Mesendoderm (in vitro differentiated cells): ENCODE results near the gene TNNT3.

ENCODE experiments used
- DNase-seq: peaks from one replicate; pipeline ENCODE4 v3.0.0; 2013
- H2AK5ac ChIP-seq: 2 replicates; pipeline ENCODE4 v1.6.1; 2013; ENCODE audit warnings: low read length, inconsistent platforms
- H2BK120ac ChIP-seq: 2 replicates; pipeline ENCODE4 v1.6.1; 2013; ENCODE audit warnings: low read depth, mild to moderate bottlenecking, low read length, moderate library complexity, mixed read lengths
- H2BK15ac ChIP-seq: replicated peaks from 2 replicates; pipeline ENCODE4 v1.6.1; 2013; ENCODE audit warnings: low read depth, mild to moderate bottlenecking, moderate library complexity
- H2BK5ac ChIP-seq: 2 replicates; pipeline ENCODE4 v1.6.1; 2013; ENCODE audit warnings: low read length, inconsistent platforms
- H3K18ac ChIP-seq: 2 replicates; pipeline ENCODE4 v1.6.1; 2013; ENCODE audit warnings: mild to moderate bottlenecking, low read length, mixed read lengths
- H3K23ac ChIP-seq: one replicate; pipeline ENCODE4 v1.6.1; 2013; ENCODE audit warnings: low read length
- H3K27ac ChIP-seq: 2 replicates; pipeline ENCODE4 v1.5.1; 2013; ENCODE audit warnings: low read depth, mild to moderate bottlenecking, inconsistent platforms, low read length, moderate library complexity
- H3K27me3 ChIP-seq: 2 replicates; pipeline ENCODE4 v1.6.1; 2013; ENCODE audit warnings: low read length, control low read depth, mild to moderate bottlenecking, inconsistent platforms; ENCODE audit not compliant: insufficient read depth, poor library complexity
- H3K36me3 ChIP-seq: 2 replicates; pipeline ENCODE4 v1.6.1; 2013; ENCODE audit warnings: low read length, inconsistent platforms; ENCODE audit not compliant: control insufficient read depth, insufficient read depth
- H3K4ac ChIP-seq: one replicate; pipeline ENCODE4 v1.6.1; 2013; ENCODE audit warnings: low read depth, mild to moderate bottlenecking, low read length, moderate library complexity
- H3K4me1 ChIP-seq: 2 replicates; pipeline ENCODE4 v1.6.1; 2013; ENCODE audit warnings: low read depth, low read length, inconsistent platforms; ENCODE audit not compliant: control insufficient read depth
- H3K4me2 ChIP-seq: 2 replicates; pipeline ENCODE4 v1.6.1; 2013; ENCODE audit warnings: low read length
- H3K4me3 ChIP-seq: 2 replicates; pipeline ENCODE4 v1.5.1; 2013; ENCODE audit warnings: mild to moderate bottlenecking, low read length
- H3K56ac ChIP-seq: one replicate; pipeline ENCODE4 v1.6.1; 2013; ENCODE audit warnings: low read length
- H3K79me1 ChIP-seq: 2 replicates; pipeline ENCODE4 v1.6.1; 2013; ENCODE audit warnings: low read length, inconsistent platforms
- H3K79me2 ChIP-seq: 2 replicates; pipeline ENCODE4 v1.6.1; 2013; ENCODE audit warnings: mild to moderate bottlenecking, low read length; ENCODE audit not compliant: control insufficient read depth, insufficient read depth
- H3K9ac ChIP-seq: 2 replicates; pipeline ENCODE4 v1.6.1; 2013; ENCODE audit warnings: low read length, inconsistent platforms
- H4K5ac ChIP-seq: one replicate; pipeline ENCODE4 v1.6.1; 2013; ENCODE audit warnings: low read length
- H4K8ac ChIP-seq: one replicate; pipeline ENCODE4 v1.6.1; 2013; ENCODE audit warnings: low read depth, mild to moderate bottlenecking, control low read depth, low read length, moderate library complexity
- WGBS: extraction: QIAGEN DNeasy Blood & Tissue Kit; methylation state at CpG from one replicate; pipeline ENCODE4 v1.1.7; 2013; ENCODE audit warnings: low lambda C conversion rate, missing lambda C conversion rate; ENCODE audit not compliant: insufficient coverage; ENCODE audit errors: extremely low coverage; 5-methylcytosine and 5-hydroxymethylcytosine counted together

Gene TNNT3

DNA sequence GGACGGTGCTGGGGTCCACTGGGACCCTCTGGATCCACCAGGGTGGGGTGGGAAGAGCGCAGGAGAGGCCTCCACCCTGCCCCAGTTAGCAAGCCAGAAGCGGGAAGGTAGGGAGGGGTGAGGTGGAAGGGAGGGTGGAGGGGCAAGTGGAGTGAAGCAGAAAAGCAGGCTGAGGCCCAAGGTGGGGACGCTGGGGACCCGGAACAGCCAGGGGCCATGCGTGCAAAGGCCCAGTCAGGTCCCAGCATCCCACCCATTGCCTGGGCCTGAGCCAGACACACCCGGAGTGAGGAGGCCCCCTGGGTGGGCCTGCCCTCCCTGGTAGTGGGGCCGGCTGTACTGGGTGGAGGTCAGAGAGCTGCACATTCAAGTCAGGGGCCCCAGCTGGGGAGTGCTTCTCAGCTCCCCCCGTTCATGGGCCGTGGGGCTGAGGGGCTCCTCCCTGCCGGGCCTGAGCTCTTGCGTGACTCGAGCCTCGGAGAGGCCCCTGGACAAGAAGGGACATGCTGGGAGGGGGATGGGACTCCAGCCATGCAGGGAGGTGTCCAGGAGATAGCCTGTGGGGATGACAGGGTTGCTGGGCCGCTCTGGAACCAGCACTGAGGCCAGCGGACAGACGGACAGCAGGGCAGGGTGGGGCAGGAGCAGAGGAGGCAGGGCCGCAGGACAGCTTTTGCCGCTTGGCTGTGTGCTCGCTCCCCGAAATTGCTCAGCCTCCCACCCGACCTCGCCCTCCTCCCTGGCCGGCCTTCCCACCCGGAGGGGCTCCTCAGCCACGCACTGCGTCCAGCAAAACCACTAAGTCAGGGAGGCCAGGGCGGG, 7.7 kb downstream of the TNNT3 start:
- H3K18ac ChIP-seq, result no peak overlapping the region
- no peak for DNase-seq
- no peak overlapping the region for H3K4me2 ChIP-seq
- no peaks in the 10 kb centered on the region for H3K79me2 ChIP-seq
- H2BK5ac ChIP-seq, result no peak overlapping the region
- no peak overlapping the region for H3K27ac ChIP-seq
- no peak overlapping the region for H3K4me3 ChIP-seq
- H2BK15ac ChIP-seq, result no peak overlapping the region
- H3K79me1 ChIP-seq, result no peaks in the 10 kb centered on the region
- no peaks in the 10 kb centered on the region for H3K27me3 ChIP-seq
- no peak overlapping the region for H2BK120ac ChIP-seq
- H4K8ac ChIP-seq, result no peak overlapping the region
- H3K56ac ChIP-seq, result no peak overlapping the region
- H3K4me1 ChIP-seq, result no peaks in the 10 kb centered on the region
- no peak overlapping the region for H3K4ac ChIP-seq
- no peak overlapping the region for H2AK5ac ChIP-seq
- no CpG with 5 or more reads among the region's 28 CpGs for WGBS
- H3K36me3 ChIP-seq, result no peaks in the 10 kb centered on the region
- no peak overlapping the region for H3K9ac ChIP-seq
- H4K5ac ChIP-seq, result no peak overlapping the region
- no peak overlapping the region for H3K23ac ChIP-seq

DNA sequence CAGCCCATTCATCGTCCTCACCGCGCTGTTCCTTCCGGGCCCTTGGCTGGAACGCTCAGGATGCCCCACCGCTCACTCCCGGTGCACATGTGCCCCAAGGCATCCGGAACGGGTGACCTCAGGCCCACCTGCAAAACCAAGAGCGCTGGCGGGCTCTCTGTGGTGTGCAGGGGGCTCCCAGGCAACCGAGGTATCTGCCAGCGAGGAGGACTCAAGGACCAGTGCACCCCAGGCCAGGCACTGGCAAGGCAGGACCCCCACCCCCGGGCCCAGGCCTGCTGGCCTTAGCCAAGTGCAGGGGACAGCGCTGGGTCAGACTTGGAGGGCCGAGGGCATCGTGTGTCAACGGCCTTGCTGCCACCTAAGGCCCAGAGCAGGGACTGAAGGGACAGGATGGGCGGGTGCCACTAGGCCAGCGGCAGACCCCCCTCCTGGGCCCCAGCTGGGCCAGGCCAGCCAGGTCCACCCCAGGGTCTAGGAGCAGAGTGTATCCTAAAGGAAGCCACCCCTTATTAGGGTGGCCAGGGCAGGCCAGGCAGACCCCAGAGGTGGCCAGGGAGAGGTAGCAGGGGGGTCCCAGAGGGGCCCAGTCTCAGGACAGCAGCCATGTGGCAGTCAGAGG, 8.5 kb downstream of the TNNT3 start:
- Histone ChIP-seq H2BK5ac (no peak overlapping the region), H3K4ac (no peak overlapping the region), H3K56ac (no peak overlapping the region), H3K4me3 (no peak overlapping the region), H4K5ac (no peak overlapping the region), H3K23ac (no peak overlapping the region), H3K9ac (no peak overlapping the region), H3K36me3 (no peaks in the 10 kb centered on the region), H3K27me3 (no peaks in the 10 kb centered on the region), H3K79me1 (no peaks in the 10 kb centered on the region), H3K18ac (no peak overlapping the region), H3K4me2 (no peak overlapping the region), H2AK5ac (no peak overlapping the region), H2BK120ac (no peak overlapping the region), H3K27ac (no peak overlapping the region), H2BK15ac (no peak overlapping the region), H3K4me1 (no peaks in the 10 kb centered on the region), H4K8ac (no peak overlapping the region), H3K79me2 (no peaks in the 10 kb centered on the region)
- WGBS, result no CpG with 5 or more reads among the region's 20 CpGs
- no peak for DNase-seq

DNA sequence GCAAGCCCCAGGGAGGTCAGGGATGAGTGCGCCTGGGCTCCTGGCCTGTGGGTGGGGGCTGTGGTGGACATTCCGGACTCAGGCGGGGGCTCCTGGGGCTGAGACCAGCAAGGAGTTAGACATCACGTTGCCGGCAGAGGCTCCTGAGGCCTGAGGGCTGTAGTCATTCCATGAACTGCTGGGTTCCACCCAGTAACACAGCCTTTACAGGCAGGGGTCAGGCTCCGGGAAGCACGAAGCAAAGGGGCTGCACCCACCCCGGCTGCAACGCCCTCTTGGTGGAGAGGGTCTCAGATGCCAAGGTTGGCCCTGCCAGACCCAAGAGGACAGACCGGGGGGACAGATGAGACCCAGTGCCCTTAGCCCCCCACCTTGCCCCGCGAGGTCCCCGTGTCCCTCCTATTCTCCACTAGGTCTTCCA, 9.0 kb downstream of the TNNT3 start:
- no peak overlapping the region for H3K4ac ChIP-seq
- no CpG with 5 or more reads among the region's 13 CpGs for WGBS
- H3K4me3 ChIP-seq, result no peak overlapping the region
- H3K79me1 ChIP-seq, result no peaks in the 10 kb centered on the region
- H3K27ac ChIP-seq, result no peak overlapping the region
- H3K56ac ChIP-seq, result no peak overlapping the region
- H2BK5ac ChIP-seq, result no peak overlapping the region
- no peak overlapping the region for H3K9ac ChIP-seq
- no peaks in the 10 kb centered on the region for H3K79me2 ChIP-seq
- no peak overlapping the region for H2BK15ac ChIP-seq
- H3K36me3 ChIP-seq, result no peaks in the 10 kb centered on the region
- no peak overlapping the region for H4K5ac ChIP-seq
- no peak overlapping the region for H3K23ac ChIP-seq
- DNase-seq, result no peak
- no peak overlapping the region for H3K18ac ChIP-seq
- H2AK5ac ChIP-seq, result no peak overlapping the region
- no peaks in the 10 kb centered on the region for H3K4me1 ChIP-seq
- H3K4me2 ChIP-seq, result no peak overlapping the region
- H3K27me3 ChIP-seq, result no peaks in the 10 kb centered on the region
- H4K8ac ChIP-seq, result no peak overlapping the region
- no peak overlapping the region for H2BK120ac ChIP-seq

DNA sequence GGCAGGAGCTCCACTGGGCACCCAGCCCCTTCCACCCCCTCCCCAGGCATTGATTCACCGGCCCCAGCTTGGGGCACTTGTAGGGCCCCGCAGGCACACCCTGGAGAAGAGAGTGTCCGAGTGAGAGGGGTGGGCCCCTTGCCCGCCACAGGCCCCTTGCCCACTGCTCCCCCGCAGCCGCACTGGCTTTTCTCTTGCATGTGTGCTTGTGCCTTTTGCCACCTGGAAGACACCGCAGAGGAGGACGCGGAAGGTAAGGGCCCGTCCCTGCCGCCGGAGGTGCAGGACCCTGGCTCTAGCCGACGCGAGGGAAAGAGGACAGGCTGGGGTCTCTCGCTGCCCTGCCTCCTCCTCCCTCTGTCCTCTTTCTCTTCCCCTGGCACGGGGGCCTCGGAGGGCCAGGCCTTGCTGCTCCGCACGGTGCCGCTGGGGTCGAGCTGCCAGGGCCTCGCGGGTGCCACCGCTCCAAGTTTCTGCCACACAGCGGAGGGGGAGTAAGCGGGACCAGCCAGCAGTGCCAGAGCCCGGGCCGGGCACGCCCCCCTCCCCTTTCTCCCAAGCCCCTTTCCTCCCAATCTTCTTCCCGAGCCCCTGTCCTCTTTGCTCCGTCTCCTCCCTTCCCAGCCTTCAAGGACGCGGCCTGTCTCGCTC, 9.5 kb downstream of the TNNT3 start:
- Histone ChIP-seq H3K27me3 (no peaks in the 10 kb centered on the region), H4K5ac (no peak overlapping the region), H2BK5ac (no peak overlapping the region), H2AK5ac (no peak overlapping the region), H4K8ac (no peak overlapping the region), H3K36me3 (no peaks in the 10 kb centered on the region), H3K79me2 (no peaks in the 10 kb centered on the region), H3K4ac (no peak overlapping the region), H3K18ac (no peak overlapping the region), H3K4me1 (no peaks in the 10 kb centered on the region), H3K4me3 (no peak overlapping the region), H3K9ac (no peak overlapping the region), H3K23ac (no peak overlapping the region), H2BK15ac (no peak overlapping the region), H3K56ac (no peak overlapping the region), H3K4me2 (no peak overlapping the region), H3K27ac (no peak overlapping the region), H2BK120ac (no peak overlapping the region), H3K79me1 (no peaks in the 10 kb centered on the region)
- no CpG with 5 or more reads among the region's 35 CpGs for WGBS
- no peak for DNase-seq

DNA sequence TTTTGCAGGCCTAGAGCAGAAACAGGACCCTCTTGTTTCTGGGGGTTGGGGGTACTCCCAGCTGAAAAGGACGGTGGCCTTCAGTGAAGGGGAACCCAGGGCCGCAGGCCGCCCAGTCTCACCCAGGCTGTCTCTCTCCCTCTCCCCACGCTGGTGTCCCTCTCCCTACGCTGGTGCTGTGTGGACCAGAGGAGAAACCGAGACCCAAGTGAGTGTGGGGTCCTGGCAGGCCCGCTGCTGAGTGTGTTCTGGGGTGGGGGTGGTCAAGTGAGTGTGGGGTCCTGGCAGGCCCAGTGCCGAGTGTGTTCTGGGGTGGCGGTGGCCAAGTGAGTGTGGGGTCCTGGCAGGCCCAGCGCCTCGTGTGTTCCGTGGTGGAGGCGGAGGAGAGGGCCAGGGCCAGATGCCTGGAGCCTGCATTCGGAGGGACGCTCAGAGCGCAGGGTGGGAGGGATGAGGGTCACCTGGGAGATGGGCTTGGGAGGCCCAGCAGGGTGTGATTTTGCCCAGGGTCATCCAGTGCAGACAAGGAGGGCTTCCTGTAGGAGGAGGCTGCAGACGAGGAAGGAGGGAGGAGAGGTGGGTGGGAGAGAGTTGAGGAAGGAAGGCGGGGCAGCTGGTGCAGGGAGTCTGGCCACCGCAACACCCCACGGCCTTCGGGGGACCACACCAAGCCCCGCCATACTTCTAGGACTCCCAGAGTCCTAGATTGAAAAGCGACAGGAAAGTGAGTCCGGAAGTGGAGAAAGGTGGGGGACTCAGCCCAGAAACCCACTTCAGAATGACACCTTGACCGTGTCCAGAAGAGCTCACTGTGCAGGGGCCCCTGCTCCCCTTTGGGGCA, 10.3 kb downstream of the TNNT3 start:
- H3K23ac ChIP-seq, result no peak overlapping the region
- H3K4me3 ChIP-seq, result no peak overlapping the region
- no peak overlapping the region for H3K27ac ChIP-seq
- no peaks in the 10 kb centered on the region for H3K27me3 ChIP-seq
- no CpG with 5 or more reads among the region's 25 CpGs for WGBS
- no peaks in the 10 kb centered on the region for H3K4me1 ChIP-seq
- H3K4me2 ChIP-seq, result no peak overlapping the region
- no peak overlapping the region for H2BK5ac ChIP-seq
- DNase-seq, result no peak
- H3K18ac ChIP-seq, result no peak overlapping the region
- H3K79me2 ChIP-seq, result no peaks in the 10 kb centered on the region
- H2BK120ac ChIP-seq, result no peak overlapping the region
- no peak overlapping the region for H2BK15ac ChIP-seq
- H4K5ac ChIP-seq, result no peak overlapping the region
- no peaks in the 10 kb centered on the region for H3K36me3 ChIP-seq
- H4K8ac ChIP-seq, result no peak overlapping the region
- H3K79me1 ChIP-seq, result no peaks in the 10 kb centered on the region
- no peak overlapping the region for H2AK5ac ChIP-seq
- no peak overlapping the region for H3K4ac ChIP-seq
- no peak overlapping the region for H3K9ac ChIP-seq
- H3K56ac ChIP-seq, result no peak overlapping the region
